B cell (primary cell): ENCODE measurements around the gene ASB9. TPM values are rescaled to one million over a fixed set of nuclear protein-coding genes. Genes with fewer than 3 reads are reported as not detected.

Source experiments
- ATAC-seq: fragments of 200-7000 bp; cut with Tn5 transposase; one replicate; pipeline ENCODE4 v1.10.0; 2021; ENCODE audit warnings: low read depth, mild to moderate bottlenecking, moderate number of reproducible peaks, moderate library complexity
- CTCF ChIA-PET: fragments of 350-600 bp; sonication (Branson Sonifier 250); formaldehyde crosslinking; loops from one replicate; lab custom pipeline; 2021; ENCODE audit warnings: antibody characterized with exemption, inconsistent platforms; lab: Charles Lee
- POLR2A ChIA-PET: fragments of 350-600 bp; sonication (Branson Sonifier 250); formaldehyde crosslinking; loops from one replicate; lab custom pipeline; 2021; ENCODE audit warnings: antibody characterized with exemption; lab: Charles Lee
- DNase-seq: peaks from one replicate; pipeline ENCODE4 v3.0.0; 2013
- H2AFZ ChIP-seq: 2 replicates; pipeline ENCODE4 v1.6.1; 2012; ENCODE audit warnings: mild to moderate bottlenecking, low read depth, low read length; ENCODE audit not compliant: insufficient read depth, poor library complexity, severe bottlenecking
- H3K27ac ChIP-seq, 2 donors: 1 replicate in 1 of 2; 2 replicates in 1 of 2; pipeline ENCODE4 v1.5.1; 2012 to 2013; ENCODE audit warnings: low read length in 2 of 2, mild to moderate bottlenecking in 2 of 2, moderate library complexity in 1 of 2
- H3K27me3 ChIP-seq, 4 experiments: fragments of 200-600 bp in 1 of 4; sonication (generic) in 1 of 4; replicated peaks in 1 of 4; 1 replicate in 2 of 4; 2 replicates in 2 of 4; pipeline versions ENCODE4 v1.6.1 to v1.7.0; 2013 to 2016; ENCODE audit warnings: low read length in 3 of 4, mild to moderate bottlenecking in 2 of 4, mixed read lengths in 1 of 4, moderate library complexity in 1 of 4; ENCODE audit not compliant: insufficient read depth in 4 of 4, control insufficient read depth in 3 of 4; ENCODE audit errors: control extremely low read depth in 1 of 4
- H3K36me3 ChIP-seq, 2 experiments: replicated peaks in 1 of 2; 1 replicate in 1 of 2; 2 replicates in 1 of 2; pipeline versions ENCODE4 v1.6.1 to v1.7.1; 2013; ENCODE audit warnings: low read length in 1 of 2; ENCODE audit not compliant: insufficient read depth in 2 of 2, control insufficient read depth in 1 of 2; ENCODE audit errors: control extremely low read depth in 1 of 2, extremely low read depth in 1 of 2
- H3K4me1 ChIP-seq, 2 donors: fragments of 200-600 bp in 1 of 2; sonication (generic) in 1 of 2; 1 replicate in 1 of 2; 2 replicates in 1 of 2; pipeline versions ENCODE4 v1.5.1 to v1.6.1; 2013 to 2017; ENCODE audit warnings: low read length in 2 of 2; ENCODE audit not compliant: control insufficient read depth in 2 of 2, insufficient read depth in 2 of 2
- H3K4me2 ChIP-seq: replicated peaks from 2 replicates; pipeline ENCODE3; 2012; ENCODE audit warnings: mild to moderate bottlenecking, low read depth, low read length; ENCODE audit not compliant: poor library complexity, severe bottlenecking
- H3K4me3 ChIP-seq, 5 experiments: fragments of 200-600 bp in 1 of 5; sonication (generic) in 1 of 5; 1 replicate in 3 of 5; 2 replicates in 2 of 5; pipeline versions ENCODE4 v1.5.1 to v1.7.0; 2011 to 2016; ENCODE audit warnings: low read length in 4 of 5, mild to moderate bottlenecking in 4 of 5, low read depth in 2 of 5, control low read depth in 1 of 5, moderate library complexity in 1 of 5; ENCODE audit not compliant: insufficient read depth in 1 of 5; ENCODE audit errors: control extremely low read depth in 1 of 5, extremely low read depth in 1 of 5
- H3K79me2 ChIP-seq: fragments of 200-600 bp; sonication (generic); one replicate; pipeline ENCODE4 v1.6.0; 2016; ENCODE audit warnings: low read length; ENCODE audit not compliant: control insufficient read depth, insufficient read depth
- H3K9ac ChIP-seq: fragments of 200-600 bp; sonication (generic); 2 replicates; pipeline ENCODE4 v1.6.1; 2017; ENCODE audit warnings: mild to moderate bottlenecking, low read length, moderate library complexity
- H3K9me3 ChIP-seq, 3 donors: one replicate each; pipeline versions ENCODE4 v1.6.1 to v1.7.1; 2013; ENCODE audit warnings: low read length in 2 of 3; ENCODE audit not compliant: control insufficient read depth in 2 of 3, insufficient read depth in 1 of 3; ENCODE audit errors: control extremely low read depth in 1 of 3
- H4K20me1 ChIP-seq: 2 replicates; pipeline ENCODE4 v1.6.0; 2012; ENCODE audit warnings: mild to moderate bottlenecking, low read length; ENCODE audit not compliant: insufficient read depth, control insufficient read depth, poor library complexity, severe bottlenecking
- H3K27ac Mint-ChIP-seq: one replicate; pipeline ENCODE4 v1.8.0; 2021; ENCODE audit warnings: mixed read lengths
- H3K27me3 Mint-ChIP-seq: one replicate; pipeline ENCODE4 v1.8.0; 2021; ENCODE audit warnings: mixed read lengths
- H3K4me1 Mint-ChIP-seq: one replicate; pipeline ENCODE4 v1.8.0; 2021; ENCODE audit warnings: mixed read lengths
- H3K4me3 Mint-ChIP-seq: one replicate; pipeline ENCODE4 v1.8.0; 2021; ENCODE audit warnings: mixed read lengths
- H3K9me3 Mint-ChIP-seq: one replicate; pipeline ENCODE4 v1.8.0; 2022; ENCODE audit warnings: mixed read lengths; ENCODE audit not compliant: insufficient read depth
- CTCF ChIP-seq: fragments of 200-600 bp; IDR thresholded peaks from one replicate; pipeline ENCODE4 v1.8.0; 2022; ENCODE audit warnings: antibody characterized with exemption, mild to moderate bottlenecking
- EZH2 ChIP-seq: IDR thresholded peaks from 2 replicates; pipeline ENCODE4 v1.6.1; 2012; ENCODE audit warnings: borderline replicate concordance, low read depth, mild to moderate bottlenecking, moderate library complexity, low read length; ENCODE audit not compliant: insufficient read depth, poor library complexity, severe bottlenecking
- WGBS: methylation state at CpG from one replicate; pipeline ENCODE4 v1.1.5; 2013; ENCODE audit warnings: missing lambda C conversion rate; ENCODE audit not compliant: insufficient coverage; 5-methylcytosine and 5-hydroxymethylcytosine counted together
- intact Hi-C: fragments of 100-400 bp; cut with micrococcal nuclease; formaldehyde crosslinking; loops from one replicate; pipeline ENCODE4 v1.10.0; 2022
- polyA plus RNA-seq: library from polyadenylated mRNA; depleted of rRNA; stranded (reverse); fragments of >200 nt; gene quantifications from 2 replicates; pipeline ENCODE4 v1.2.3, GENCODE V29; 2012
- total RNA-seq, 2 donors: library from RNA; stranded (reverse); fragments of 120-200 nt in 1 of 2; gene quantifications; 1 replicate in 1 of 2; 2 replicates in 1 of 2; pipeline versions ENCODE4 v1.2.3 to v1.2.4, GENCODE V29; 2013 to 2022

Gene ASB9
- total and polyA plus RNA-seq, 2 donors (not counting 1 experiment from before 2014, with no cell fraction given) = not detected

DNA sequence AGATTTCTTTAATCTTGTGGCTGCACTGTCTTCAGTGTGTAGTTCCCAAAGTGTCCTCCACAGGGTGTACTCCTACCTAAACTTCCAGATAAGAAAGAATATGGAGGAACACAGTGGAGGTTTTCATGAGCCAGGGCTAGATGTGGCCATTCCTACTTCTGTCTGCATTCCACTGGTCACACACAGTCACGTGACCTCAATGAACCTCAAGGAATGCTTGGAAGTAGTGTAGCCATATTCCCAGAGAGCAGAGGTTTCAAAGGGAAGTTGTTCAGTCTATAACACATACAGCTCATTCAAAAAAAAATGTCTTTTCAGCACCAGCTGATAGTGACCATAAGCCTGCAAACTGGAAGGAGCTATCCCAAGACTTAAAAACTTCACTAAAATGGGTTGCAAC lies 53.6 kb downstream of the ASB9 start:
- Mint-ChIP-seq H3K4me3 (no peak overlapping the region), H3K27ac (no peak overlapping the region), H3K4me1 (no peaks in the 10 kb centered on the region), H3K27me3 (peaks cover 9% of the 10 kb centered on the region), H3K9me3 (no peaks in the 10 kb centered on the region)
- TF ChIP-seq EZH2 = no peak
- no peak for TF ChIP-seq CTCF
- intact Hi-C loops = no loop called here
- no CpG with 5 or more reads among the region's 1 CpG for WGBS
- Histone ChIP-seq H3K27ac (no peak overlapping the region), H3K9me3 (no peaks in the 10 kb centered on the region), H3K27me3 (peaks cover 0 to 3% (median 0%) of the 10 kb centered on the region in 4 experiments), H2AFZ (no peak overlapping the region), H3K79me2 (no peaks in the 10 kb centered on the region), H3K9ac (no peak overlapping the region), H3K36me3 (no peaks in the 10 kb centered on the region), H3K4me3 (no peak overlapping the region), H3K4me1 (no peaks in the 10 kb centered on the region), H4K20me1 (no peaks in the 10 kb centered on the region), H3K4me2 (no peak overlapping the region)
- ATAC-seq (no peak), DNase-seq (no peak)
- CTCF ChIA-PET = no interaction called here
- POLR2A ChIA-PET = no interaction called here

GRCh38 chrX:15215366-15215765 lies 54.5 kb downstream of the ASB9 start:
- DNase-seq = no peak
- no peaks in the 10 kb centered on the region for H3K4me1 ChIP-seq
- Mint-ChIP-seq H3K4me3 (no peak overlapping the region), H3K27me3 (peaks cover 9% of the 10 kb centered on the region), H3K4me1 (no peaks in the 10 kb centered on the region), H3K9me3 (no peaks in the 10 kb centered on the region), H3K27ac (no peak overlapping the region)
- no peak overlapping the region for H3K4me2 ChIP-seq
- no peak overlapping the region for H3K4me3 ChIP-seq
- peaks cover 0 to 3% (median 0%) of the 10 kb centered on the region in 4 experiments for H3K27me3 ChIP-seq
- POLR2A ChIA-PET = no interaction called here
- no CpG with 5 or more reads among the region's 2 CpGs for WGBS
- H4K20me1 ChIP-seq = no peaks in the 10 kb centered on the region
- no peaks in the 10 kb centered on the region for H3K79me2 ChIP-seq
- H3K36me3 ChIP-seq = no peaks in the 10 kb centered on the region
- no peak overlapping the region for H2AFZ ChIP-seq
- no peak overlapping the region for H3K27ac ChIP-seq
- no peak overlapping the region for H3K9ac ChIP-seq
- no peak for ATAC-seq
- TF ChIP-seq CTCF (no peak), EZH2 (no peak)
- intact Hi-C loops = no loop called here
- H3K9me3 ChIP-seq = no peaks in the 10 kb centered on the region
- CTCF ChIA-PET = no interaction called here
